HCT116 (cell line): ENCODE measurements around the gene MXD1. TPM values are rescaled to one million over a fixed set of nuclear protein-coding genes. Genes with fewer than 3 reads are reported as not detected.

Source experiments
- ATAC-seq: fragments of 200-7000 bp; cut with Tn5 transposase; 2 replicates; pipeline ENCODE4 v1.9.1; 2020; ENCODE audit warnings: mild to moderate bottlenecking, moderate library complexity
- BruUV-seq: library from RNA; stranded (reverse); fragments of 400-500 nt; replicated peaks from 2 replicates; lab custom pipeline; 2021; lab: Mats Ljungman, UMichigan
- CTCF ChIA-PET: fragments of 300-600 bp; sonication (Branson Sonifier 250); formaldehyde crosslinking; loops from one replicate; lab custom pipeline; 2021; ENCODE audit warnings: antibody characterized with exemption; lab: Charles Lee
- POLR2A ChIA-PET: fragments of 300-600, 350-600 bp; sonication (Branson Sonifier 250); formaldehyde crosslinking; loops from one replicate; lab custom pipeline; 2021; ENCODE audit warnings: antibody characterized with exemption; lab: Charles Lee
- RAD21 ChIA-PET, 2 experiments: fragments of 300-600 bp; sonication (Branson Sonifier 250); formaldehyde crosslinking; loops; one replicate each; lab custom pipeline; 2023; ENCODE audit warnings: low total read pairs in 2 of 2; ENCODE audit not compliant: uncharacterized antibody in 2 of 2, unreplicated experiment in 2 of 2, low non-redundant PET in 1 of 2; lab: Charles Lee
- DNase-seq: peaks from one replicate; pipeline ENCODE4 v3.0.0-alpha.2; 2010; ENCODE audit warnings: low read depth, low spot score
- H2AFZ ChIP-seq: fragments of 200-600 bp; shearing (Covaris generic), sonication (generic); 2 replicates; pipeline ENCODE4 v1.6.1; 2017; ENCODE audit warnings: low read depth, mixed run types, mixed read lengths, antibody characterized with exemption, low read length; ENCODE audit not compliant: poor library complexity, severe bottlenecking
- H3K27ac ChIP-seq: 2 replicates; pipeline ENCODE4 v1.5.1; 2012; ENCODE audit warnings: low read depth, low read length
- H3K27me3 ChIP-seq: fragments of 200-600 bp; sonication (generic); 2 replicates; pipeline ENCODE4 v1.6.1; 2016; ENCODE audit warnings: mixed run types, low read length, mixed read lengths; ENCODE audit not compliant: insufficient read depth
- H3K36me3 ChIP-seq, 2 experiments: fragments of 200-500 bp in 1 of 2; fragments of 200-600 bp in 1 of 2; sonication (Bioruptor generic) in 1 of 2; sonication (generic) in 1 of 2; 2 replicates each; pipeline versions ENCODE4 v1.5.1 to v1.6.1; 2014 to 2016; ENCODE audit warnings: low read length in 2 of 2, inconsistent platforms in 1 of 2, mixed read lengths in 1 of 2, mixed run types in 1 of 2; ENCODE audit not compliant: insufficient read depth in 2 of 2, control insufficient read depth in 1 of 2
- H3K4me1 ChIP-seq, 2 experiments: fragments of 200-600 bp in 1 of 2; sonication (generic) in 1 of 2; 2 replicates each; pipeline versions ENCODE4 v1.5.1 to v1.6.1; 2012 to 2017; ENCODE audit warnings: low read length in 2 of 2, inconsistent platforms in 1 of 2, mild to moderate bottlenecking in 1 of 2, mixed read lengths in 1 of 2, mixed run types in 1 of 2, moderate library complexity in 1 of 2; ENCODE audit not compliant: insufficient read depth in 2 of 2, control insufficient read depth in 1 of 2
- H3K4me2 ChIP-seq: fragments of 200-600 bp; sonication (generic); 2 replicates; pipeline ENCODE4 v1.6.1; 2017; ENCODE audit warnings: mixed run types, low read length, mixed read lengths
- H3K4me3 ChIP-seq, 2 experiments: fragments of 200-600 bp in 1 of 2; sonication (generic) in 1 of 2; replicated peaks in 1 of 2; 2 replicates each; pipeline ENCODE4 v1.5.1; 2011 to 2016; ENCODE audit warnings: low read length in 2 of 2, control low read depth in 1 of 2, low read depth in 1 of 2, mild to moderate bottlenecking in 1 of 2, mixed read lengths in 1 of 2, mixed run types in 1 of 2
- H3K79me2 ChIP-seq: fragments of 200-600 bp; sonication (generic); 2 replicates; pipeline ENCODE4 v1.6.1; 2017; ENCODE audit warnings: mild to moderate bottlenecking, mixed run types, low read length, moderate library complexity, mixed read lengths; ENCODE audit not compliant: insufficient read depth
- H3K9ac ChIP-seq: fragments of 200-600 bp; sonication (generic); 2 replicates; pipeline ENCODE4 v1.6.1; 2016; ENCODE audit warnings: low read length, mixed read lengths
- H3K9me2 ChIP-seq: fragments of 200-600 bp; sonication (generic), shearing (Covaris generic); 2 replicates; pipeline ENCODE4 v1.6.1; 2017; ENCODE audit warnings: mixed run types, mild to moderate bottlenecking, moderate library complexity; ENCODE audit not compliant: insufficient read depth
- H3K9me3 ChIP-seq, 2 experiments: fragments of 200-500 bp in 1 of 2; fragments of 200-600 bp in 1 of 2; sonication (Bioruptor generic) in 1 of 2; sonication (generic) in 1 of 2; 2 replicates each; pipeline ENCODE4 v1.6.1; 2014 to 2017; ENCODE audit warnings: low read length in 2 of 2, mixed read lengths in 2 of 2, inconsistent platforms in 1 of 2, low read depth in 1 of 2, mild to moderate bottlenecking in 1 of 2, mixed run types in 1 of 2, moderate library complexity in 1 of 2; ENCODE audit not compliant: control insufficient read depth in 1 of 2, insufficient read depth in 1 of 2
- H4K20me1 ChIP-seq: fragments of 200-600 bp; sonication (generic), shearing (Covaris generic); 2 replicates; pipeline ENCODE4 v1.6.1; 2017; ENCODE audit warnings: mixed run types, mild to moderate bottlenecking, moderate library complexity; ENCODE audit not compliant: insufficient read depth
- CTCF ChIP-seq, 3 experiments: fragments of 200-600 bp in 1 of 3; sonication (generic) in 1 of 3; IDR thresholded peaks in 2 of 3; conservative IDR thresholded peaks in 1 of 3; 2 replicates each; pipeline ENCODE4 v1.5.1; 2012 to 2017; ENCODE audit warnings: low read depth in 2 of 3, low read length in 2 of 3, antibody characterized with exemption in 1 of 3, borderline replicate concordance in 1 of 3, control low read depth in 1 of 3, mild to moderate bottlenecking in 1 of 3, mixed read lengths in 1 of 3, mixed run types in 1 of 3, moderate library complexity in 1 of 3; ENCODE audit not compliant: insufficient read depth in 1 of 3
- ELF1 ChIP-seq: IDR thresholded peaks from 2 replicates; pipeline ENCODE4 v1.6.1; 2012; ENCODE audit warnings: low read depth, borderline replicate concordance
- POLR2AphosphoS5 ChIP-seq: IDR thresholded peaks from 2 replicates; pipeline ENCODE4 v1.6.1; 2011; ENCODE audit warnings: mild to moderate bottlenecking, low read depth, low read length, moderate library complexity
- REST ChIP-seq: IDR thresholded peaks from 2 replicates; pipeline ENCODE4 v1.6.1; 2012; ENCODE audit warnings: low read depth
- SIN3A ChIP-seq: IDR thresholded peaks from 2 replicates; pipeline ENCODE4 v1.6.1; 2012; ENCODE audit warnings: low read depth
- SRF ChIP-seq: IDR thresholded peaks from 2 replicates; pipeline ENCODE4 v1.6.1; 2012; ENCODE audit warnings: low read depth
- TCF7L2 ChIP-seq: IDR thresholded peaks from 2 replicates; pipeline ENCODE4 v1.7.0; 2011; ENCODE audit warnings: borderline replicate concordance, inconsistent platforms; ENCODE audit not compliant: insufficient read depth, insufficient read length; ENCODE audit errors: extremely low read depth
- YY1 ChIP-seq: IDR thresholded peaks from 2 replicates; pipeline ENCODE4 v1.6.1; 2011; ENCODE audit warnings: low read length, low read depth, moderate library complexity, mild to moderate bottlenecking; ENCODE audit not compliant: insufficient replicate concordance; ENCODE audit errors: extremely low read depth
- ZFX ChIP-seq: fragments of 450-650 bp; IDR thresholded peaks from 2 replicates; pipeline ENCODE4 v1.6.1; 2017
- intact Hi-C: fragments of 100-400 bp; cut with micrococcal nuclease; formaldehyde crosslinking; loops from 2 replicates; pipeline ENCODE4 v1.10.0; 2022
- total RNA-seq: library from RNA; stranded (reverse); gene quantifications from one replicate; pipeline ENCODE4 v1.2.1, GENCODE V29; 2021; ENCODE audit not compliant: unreplicated experiment

The MXD1 gene
- total RNA-seq, 1 experiment from 2014 or later, result 10.3 TPM

- no peak overlapping the region for H3K9ac ChIP-seq
- no peaks in the 10 kb centered on the region for H3K27me3 ChIP-seq
- DNase-seq, result no peak
- RAD21 ChIA-PET, result no interaction called here
- H3K4me3 ChIP-seq, result no peak overlapping the region
- no peaks in the 10 kb centered on the region for H3K9me3 ChIP-seq
- intact Hi-C loops, result no loop called here
- CTCF ChIA-PET, result no interaction called here
- TF ChIP-seq REST (no peak), TCF7L2 (no peak), SIN3A (no peak), ZFX (no peak), CTCF (IDR thresholded peaks at IDR 0.05 in 2 of 3, conservative IDR thresholded peaks at IDR 0.05 in 1 of 3; ENCODE audit: borderline replicate concordance in 1 of 3, insufficient read depth in 1 of 3, low read depth in 2 of 3, low read length in 2 of 3) (no peak), SRF (no peak), ELF1 (no peak), POLR2AphosphoS5 (no peak), YY1 (no peak)
- no peak overlapping the region for H3K4me2 ChIP-seq
- no peak overlapping the region for H2AFZ ChIP-seq
- H3K4me1 ChIP-seq, result no peaks in the 10 kb centered on the region
- no peaks in the 10 kb centered on the region for H3K9me2 ChIP-seq
- POLR2A ChIA-PET, result no interaction called here
- no peak overlapping the region for H3K27ac ChIP-seq
- BruUV-seq, result no TSS peak
- H4K20me1 ChIP-seq, result no peaks in the 10 kb centered on the region
- no peaks in the 10 kb centered on the region for H3K36me3 ChIP-seq
- ATAC-seq, result no peak
- no peaks in the 10 kb centered on the region for H3K79me2 ChIP-seq
These were observed 54.4 kb downstream of the MXD1 start for GRCh38 chr2:69969126-69969983.
